ENCODE results near the gene B4GALNT4. TPM values are rescaled to one million over a fixed set of nuclear protein-coding genes. Genes with fewer than 3 reads are reported as not detected.
"Not testable (repeated sequence)": the region's sequence is repeated elsewhere in the genome, so short reads cannot be mapped to it uniquely, and the experiment has no call there.

Gene B4GALNT4
- total and polyA plus RNA-seq, 7 donors, result 1.4 to 9.1 (median 5.5) TPM; not detected in 1

DNA sequence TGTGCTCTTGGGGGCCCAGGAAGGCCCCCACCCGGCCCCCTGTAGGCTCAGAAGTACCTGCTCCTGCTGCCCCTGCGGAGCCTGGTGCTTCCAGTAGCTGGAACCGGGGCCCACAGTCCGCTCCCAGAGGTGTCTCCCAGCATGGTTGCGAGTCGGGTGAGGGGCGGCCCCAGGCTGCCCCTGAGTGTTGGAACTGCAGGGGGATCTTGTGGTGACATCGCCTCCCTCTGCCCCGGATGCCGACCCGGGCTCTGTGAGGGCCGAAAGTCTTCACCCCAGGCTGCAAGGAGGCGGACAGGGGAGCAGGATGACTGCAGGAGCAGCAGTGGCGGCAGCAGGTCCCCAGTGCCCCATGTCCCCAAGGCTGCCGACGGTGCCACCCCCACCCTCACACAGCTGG lies 15.2 kb downstream of the B4GALNT4 start:
- TF ChIP-seq, protein P1, sequence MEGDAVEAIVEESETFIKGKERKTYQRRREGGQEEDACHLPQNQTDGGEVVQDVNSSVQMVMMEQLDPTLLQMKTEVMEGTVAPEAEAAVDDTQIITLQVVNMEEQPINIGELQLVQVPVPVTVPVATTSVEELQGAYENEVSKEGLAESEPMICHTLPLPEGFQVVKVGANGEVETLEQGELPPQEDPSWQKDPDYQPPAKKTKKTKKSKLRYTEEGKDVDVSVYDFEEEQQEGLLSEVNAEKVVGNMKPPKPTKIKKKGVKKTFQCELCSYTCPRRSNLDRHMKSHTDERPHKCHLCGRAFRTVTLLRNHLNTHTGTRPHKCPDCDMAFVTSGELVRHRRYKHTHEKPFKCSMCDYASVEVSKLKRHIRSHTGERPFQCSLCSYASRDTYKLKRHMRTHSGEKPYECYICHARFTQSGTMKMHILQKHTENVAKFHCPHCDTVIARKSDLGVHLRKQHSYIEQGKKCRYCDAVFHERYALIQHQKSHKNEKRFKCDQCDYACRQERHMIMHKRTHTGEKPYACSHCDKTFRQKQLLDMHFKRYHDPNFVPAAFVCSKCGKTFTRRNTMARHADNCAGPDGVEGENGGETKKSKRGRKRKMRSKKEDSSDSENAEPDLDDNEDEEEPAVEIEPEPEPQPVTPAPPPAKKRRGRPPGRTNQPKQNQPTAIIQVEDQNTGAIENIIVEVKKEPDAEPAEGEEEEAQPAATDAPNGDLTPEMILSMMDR (IDR thresholded peaks at IDR 0.05), result no peak
- TF ChIP-seq EP300 (IDR thresholded peaks at IDR 0.05) (no peak), POLR2AphosphoS5 (IDR thresholded peaks at IDR 0.05) (no peak), POLR2A (IDR thresholded peaks at IDR 0.05) (no peak)
- 90 to 91% methylated on average over 16 of the region's 16 CpGs for WGBS, 2 donors
- H3K4me3 ChIP-seq, result no peak overlapping the region
- H3K27ac ChIP-seq, result no peak overlapping the region
- no peaks in the 10 kb centered on the region for H3K36me3 ChIP-seq
- H3K9me3 ChIP-seq, result peaks cover 0 to 7% (median 1%) of the 10 kb centered on the region in 4 donors
- no peaks in the 10 kb centered on the region for H3K4me1 ChIP-seq
- DNase-seq, result no peak
- intact Hi-C loops (cut with DNase I), result no loop called here
- H3K27me3 ChIP-seq, result peaks cover 0 to 3% (median 0%) of the 10 kb centered on the region in 3 donors

DNA sequence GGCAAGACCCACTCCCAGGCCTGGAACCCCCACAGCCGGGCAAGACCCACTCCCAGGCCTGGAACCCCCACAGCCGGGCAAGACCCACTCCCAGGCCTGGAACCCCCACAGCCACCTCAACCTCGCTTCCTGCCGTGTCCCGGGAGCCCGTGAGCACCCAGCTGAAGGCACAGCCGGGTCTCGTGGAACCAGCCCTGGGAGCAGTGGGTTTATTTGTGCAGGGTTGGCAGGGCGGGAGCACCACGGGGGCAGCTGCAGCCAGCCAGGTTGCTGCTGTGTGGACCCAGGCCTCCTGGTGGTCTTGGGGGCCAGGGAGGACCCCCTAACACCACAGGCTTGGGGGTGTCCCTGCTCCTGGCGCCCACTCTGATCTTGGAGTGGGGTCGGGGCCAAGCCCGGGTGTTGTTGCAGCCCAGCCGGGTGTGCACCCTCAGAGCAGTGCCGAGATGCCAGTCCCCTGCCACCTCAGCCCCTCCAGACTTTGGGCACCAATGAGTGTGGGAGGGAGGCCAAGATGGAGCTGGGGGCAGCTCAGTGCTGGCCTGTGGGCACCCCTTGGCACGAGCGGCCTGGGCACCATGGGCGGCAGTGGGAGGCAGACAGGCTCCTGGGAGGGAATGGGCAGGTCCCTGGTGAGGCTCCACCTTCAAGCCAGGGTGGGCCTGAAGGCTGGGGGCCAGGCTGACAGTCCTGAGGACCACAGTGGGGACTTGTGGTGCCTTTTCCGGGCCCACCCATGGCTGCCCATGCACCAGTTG lies 16.5 kb downstream of the B4GALNT4 start:
- DNase-seq, result no peak
- Histone ChIP-seq H3K9me3 (peaks cover 0 to 7% (median 1%) of the 10 kb centered on the region in 4 donors), H3K36me3 (no peaks in the 10 kb centered on the region), H3K4me3 (no peak overlapping the region), H3K27ac (no peak overlapping the region), H3K27me3 (peaks cover 0 to 3% (median 0%) of the 10 kb centered on the region in 3 donors), H3K4me1 (no peaks in the 10 kb centered on the region)
- intact Hi-C loops (cut with DNase I), result no loop called here
- 91 to 94% methylated on average over 19 of the region's 19 CpGs for WGBS, 2 donors
- TF ChIP-seq, protein P1 (IDR thresholded peaks at IDR 0.05), result no peak
- TF ChIP-seq POLR2AphosphoS5 (IDR thresholded peaks at IDR 0.05) (no peak), POLR2A (IDR thresholded peaks at IDR 0.05) (no peak), EP300 (IDR thresholded peaks at IDR 0.05) (no peak)

DNA sequence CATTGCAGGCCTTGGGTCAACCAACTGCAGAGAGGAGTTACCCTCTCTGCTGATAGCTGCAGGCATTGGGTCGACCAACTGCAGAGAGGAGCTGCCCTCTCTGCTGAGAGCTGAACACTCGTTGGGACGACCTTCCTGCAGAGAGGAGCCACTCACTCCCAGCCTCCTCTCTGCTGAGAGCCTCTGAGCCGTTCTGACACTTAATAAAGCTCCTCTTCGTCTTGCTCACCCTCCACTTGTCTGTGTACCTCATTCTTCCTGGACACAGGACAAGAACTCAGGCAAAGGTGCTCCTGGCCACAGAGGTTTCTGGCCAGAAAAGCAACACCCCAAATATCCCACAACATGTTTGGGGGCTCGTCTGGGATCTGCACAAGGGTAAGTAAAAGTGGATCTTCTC lies 17.2 kb downstream of the B4GALNT4 start:
- TF ChIP-seq, protein P1 (IDR thresholded peaks at IDR 0.05), result no peak
- no peak for TF ChIP-seq EP300 (IDR thresholded peaks at IDR 0.05)
- WGBS, 2 donors, result 92% methylated on average over 6 of the region's 6 CpGs
- H3K4me1 ChIP-seq, result no peaks in the 10 kb centered on the region
- peaks cover 0 to 4% (median 0%) of the 10 kb centered on the region in 3 donors for H3K27me3 ChIP-seq
- no peaks in the 10 kb centered on the region for H3K36me3 ChIP-seq
- peaks cover 0 to 7% (median 1%) of the 10 kb centered on the region in 4 donors for H3K9me3 ChIP-seq
- DNase-seq, result no peak
- intact Hi-C loops (cut with DNase I), result no loop called here
- no peak overlapping the region for H3K4me3 ChIP-seq
- H3K27ac ChIP-seq, result no peak overlapping the region

DNA sequence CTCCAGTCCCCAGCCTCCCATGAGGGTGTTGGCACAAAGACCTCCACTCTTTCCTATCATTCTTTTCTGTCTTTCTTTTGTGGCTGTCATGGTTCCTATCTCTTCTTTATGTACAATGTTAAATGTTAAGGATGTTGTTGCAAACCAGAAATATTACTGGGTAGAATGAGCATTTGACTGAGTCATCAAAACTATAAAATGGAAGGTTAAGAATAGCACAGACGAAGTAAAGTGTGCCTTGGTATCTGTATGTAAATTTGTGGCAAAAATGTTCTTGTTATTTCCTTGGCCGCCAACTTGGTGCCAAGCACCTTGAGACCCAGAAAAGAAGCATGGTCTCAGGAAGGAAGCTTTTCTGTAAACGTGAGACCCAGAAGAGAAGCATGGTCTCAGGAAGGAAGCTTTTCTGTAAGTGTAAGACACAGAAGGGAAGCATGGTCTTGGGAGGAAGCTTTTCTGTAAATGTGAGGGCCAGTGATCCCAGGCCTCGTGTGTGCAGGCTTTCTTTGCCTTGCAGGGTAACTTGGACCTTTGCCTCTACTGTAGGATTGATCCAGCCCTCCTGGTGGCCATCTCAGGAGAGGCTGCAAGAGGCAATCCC lies 18.0 kb downstream of the B4GALNT4 start:
- no peak for TF ChIP-seq POLR2A (IDR thresholded peaks at IDR 0.05)
- 53 to 75% methylated on average over 4 of the region's 4 CpGs for WGBS, 2 donors
- intact Hi-C loops (cut with DNase I), result no loop called here

DNA sequence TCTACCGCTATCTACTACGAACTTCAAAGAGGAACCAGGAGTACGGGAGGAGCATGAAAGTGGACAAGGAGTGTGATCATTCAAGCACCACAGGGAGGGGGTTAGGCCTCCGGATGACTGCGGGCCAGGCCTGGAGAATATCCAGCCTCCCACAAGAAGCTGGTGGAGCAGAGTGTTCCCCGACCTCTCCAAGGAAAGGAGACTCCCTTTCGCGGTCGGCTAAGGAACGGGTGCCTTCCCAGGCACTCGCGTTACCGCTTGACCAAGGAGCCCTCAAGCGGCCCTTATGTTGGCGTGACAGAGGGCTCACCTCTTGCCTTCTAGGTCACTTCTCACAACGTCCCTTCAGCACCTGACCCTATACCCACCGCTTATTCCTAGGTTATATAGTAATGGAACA lies 20.1 kb downstream of the B4GALNT4 start:
- H3K4me3 ChIP-seq; intact Hi-C loops (cut with DNase I); H3K9me3 ChIP-seq; DNase-seq; H3K27ac ChIP-seq; H3K36me3 ChIP-seq; H3K4me1 ChIP-seq: not testable (repeated sequence)
- peak in 1 of 4 donors; percentile 10 for TF ChIP-seq POLR2AphosphoS5 (IDR thresholded peaks at IDR 0.05)
- H3K27me3 ChIP-seq, result peaks cover 0 to 23% (median 0%) of the 10 kb centered on the region in 3 donors
- 79 to 81% methylated on average over 17 of the region's 17 CpGs for WGBS, 2 donors

More for the DNA sequence above, 18.0 kb downstream of the B4GALNT4 start:
- Histone ChIP-seq H3K4me3 (no peak overlapping the region), H3K27me3 (peaks cover 0 to 8% (median 0%) of the 10 kb centered on the region in 3 donors), H3K9me3 (peaks cover 0 to 7% (median 1%) of the 10 kb centered on the region in 4 donors), H3K36me3 (no peaks in the 10 kb centered on the region), H3K27ac (no peak overlapping the region), H3K4me1 (no peaks in the 10 kb centered on the region)
- DNase-seq, result no peak
